Activated CD8-positive, alpha-beta memory T cell treated with anti-CD3 and anti-CD28 coated beads for 4 hours (primary cell): Measurements from ENCODE around the gene CLIC6.

Experiments
- DNase-seq, 2 donors: peaks; one replicate each; pipeline ENCODE4 v3.0.0-alpha.2; 2020; ENCODE audit warnings: low read depth in 2 of 2

CLIC6 gene

DNA sequence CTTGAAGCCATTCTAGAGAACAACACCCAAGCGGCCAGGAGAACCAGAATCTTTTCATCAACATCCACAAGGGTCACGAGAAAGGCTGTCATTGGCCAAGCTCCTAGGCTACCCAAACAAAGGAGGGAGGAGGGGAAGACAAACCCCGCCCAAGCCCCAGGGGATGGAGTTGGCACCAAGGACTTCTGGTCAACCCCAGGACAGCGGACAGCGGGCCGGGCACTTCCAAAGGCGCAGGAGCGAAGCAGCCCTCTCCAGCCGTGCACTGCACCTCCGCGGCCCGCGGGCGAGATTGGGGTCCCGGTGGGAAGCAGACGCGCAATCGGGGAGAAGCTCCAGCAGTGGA lies at the start of gene CLIC6:
Gene CLIC6 (plus strand): TSS at position 192 of the 346 bp plus-strand sequence. CDS start 395 bp downstream, outside the sequence.
- DNase-seq, result no peak

DNA sequence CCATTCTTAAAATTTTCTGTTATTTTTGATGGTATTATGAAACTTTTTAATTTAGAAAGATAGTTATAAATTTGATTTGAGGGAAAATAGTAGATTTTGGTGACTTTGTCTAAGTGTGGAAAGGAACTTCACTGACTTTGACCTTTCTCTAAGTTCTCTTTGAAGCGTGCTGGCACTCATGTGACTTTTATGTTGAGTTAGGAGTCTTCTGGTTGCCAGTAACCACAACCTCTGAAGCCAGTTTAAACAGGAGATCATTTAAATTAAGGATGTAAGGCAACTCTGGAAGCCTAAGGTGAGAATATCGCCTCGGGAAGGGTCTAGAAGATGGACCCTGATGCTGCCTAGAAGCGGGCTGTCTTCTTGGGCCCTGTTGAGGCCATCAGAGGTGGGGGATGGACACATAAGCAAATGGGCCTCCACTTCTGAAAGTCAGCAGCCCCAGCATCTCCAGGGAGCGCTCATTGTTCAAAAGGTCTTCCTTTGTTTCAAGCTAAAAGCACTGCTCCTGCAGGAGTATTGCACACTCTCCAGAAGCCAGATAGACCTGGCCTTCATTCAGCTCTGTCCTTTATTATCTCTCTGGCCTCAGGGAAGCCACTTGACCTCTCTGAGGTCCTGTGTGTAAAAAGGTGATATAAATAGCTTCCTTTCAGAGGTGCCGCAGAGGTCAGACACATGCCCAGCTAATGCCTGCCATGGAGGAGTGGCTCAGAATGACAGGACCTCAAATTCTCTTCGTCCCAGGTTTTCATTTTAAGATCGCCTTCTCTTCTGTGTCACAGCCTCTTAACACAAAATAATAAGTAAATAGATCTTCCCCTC lies 48.7 kb upstream of the CLIC6 start:
- DNase-seq, result no peak

DNA sequence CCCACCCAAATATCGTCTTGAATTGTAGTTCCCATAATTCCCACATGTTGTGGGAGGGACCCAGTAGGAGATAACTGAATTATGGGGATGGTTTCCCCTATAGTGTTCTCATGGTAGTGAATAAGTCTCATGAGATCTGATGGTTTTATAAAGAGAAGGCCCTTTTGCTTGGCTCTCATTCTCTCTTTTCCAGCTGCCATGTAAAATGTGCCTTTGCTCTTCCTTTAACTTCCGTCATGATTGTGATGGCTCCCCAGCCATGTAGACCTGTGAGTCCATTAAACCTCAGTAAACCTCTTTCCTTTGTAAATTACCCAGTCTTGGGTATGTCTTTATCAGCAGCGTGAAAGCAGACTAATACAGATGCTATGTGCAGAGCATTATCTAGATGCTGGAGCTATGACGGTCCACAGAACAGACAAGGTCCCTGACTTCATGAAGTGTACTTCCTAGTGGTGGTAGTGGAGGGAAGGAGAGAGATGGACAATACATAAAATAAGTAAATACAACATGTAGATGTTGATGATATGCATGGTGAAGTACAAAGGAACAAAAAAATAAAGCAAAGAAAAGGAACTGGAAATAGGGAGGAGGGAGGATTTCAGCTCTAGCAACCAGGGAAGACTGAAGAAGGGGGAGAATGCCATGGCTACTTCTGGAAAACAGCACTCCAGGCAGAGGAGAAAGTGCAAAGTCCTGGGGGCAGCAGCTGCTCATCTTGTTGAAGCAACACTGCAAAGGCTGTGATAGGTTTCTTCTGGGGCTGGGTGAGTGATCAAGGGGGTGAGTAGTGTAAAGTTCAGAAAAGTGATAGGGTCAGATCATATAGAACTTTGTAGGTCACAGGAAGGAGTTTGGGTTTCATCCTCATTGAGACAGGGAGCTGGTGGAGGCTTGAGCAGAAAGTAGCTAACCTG lies 47.1 kb upstream of the CLIC6 start:
- no peak for DNase-seq

DNA sequence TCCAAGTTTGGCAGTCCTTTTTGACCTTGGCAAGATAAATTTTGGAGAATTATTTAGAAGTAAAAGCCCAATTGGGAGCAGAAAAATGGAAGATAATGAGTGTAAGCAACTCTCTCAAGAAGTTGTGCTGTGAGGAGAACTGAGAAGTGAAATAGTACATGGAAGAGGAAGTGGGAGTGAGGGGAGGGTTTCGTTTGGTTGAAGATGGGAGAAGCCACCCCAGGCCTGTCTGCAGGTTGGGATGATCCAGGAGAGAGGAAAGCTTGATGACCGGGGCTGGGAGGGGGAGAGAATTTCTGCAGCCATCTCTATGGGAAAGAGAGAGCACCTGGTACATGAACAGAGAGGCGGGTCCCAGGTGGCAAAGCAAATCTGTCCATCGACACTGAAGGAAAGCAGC lies 45.3 kb upstream of the CLIC6 start:
- no peak for DNase-seq

DNA sequence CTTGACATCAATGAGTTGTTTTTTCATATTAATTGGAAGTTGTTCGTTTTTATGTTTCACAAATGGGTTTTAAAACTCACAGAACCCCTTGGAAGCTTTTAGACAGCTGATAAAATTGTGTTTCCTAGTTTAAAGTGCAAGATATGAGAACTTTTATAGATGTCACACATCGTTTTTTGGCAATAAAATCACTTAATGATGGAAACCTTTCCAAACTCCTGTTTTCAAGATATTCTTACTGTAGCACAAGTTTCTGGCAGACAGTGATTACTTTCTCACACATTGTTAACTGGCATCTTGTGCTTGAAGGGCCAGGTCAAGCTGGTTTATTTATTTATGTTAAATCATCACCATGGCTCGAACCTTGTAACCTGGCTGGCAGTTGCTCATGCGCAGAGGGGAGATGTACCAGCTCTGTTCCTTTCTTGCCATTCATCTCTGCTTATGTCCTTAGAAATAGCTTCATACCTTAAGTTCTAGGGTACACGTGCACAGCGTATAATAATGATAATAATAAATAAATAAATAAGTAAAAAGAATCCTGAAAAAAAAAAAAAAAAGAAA lies 43.7 kb upstream of the CLIC6 start:
- no peak for DNase-seq

DNA sequence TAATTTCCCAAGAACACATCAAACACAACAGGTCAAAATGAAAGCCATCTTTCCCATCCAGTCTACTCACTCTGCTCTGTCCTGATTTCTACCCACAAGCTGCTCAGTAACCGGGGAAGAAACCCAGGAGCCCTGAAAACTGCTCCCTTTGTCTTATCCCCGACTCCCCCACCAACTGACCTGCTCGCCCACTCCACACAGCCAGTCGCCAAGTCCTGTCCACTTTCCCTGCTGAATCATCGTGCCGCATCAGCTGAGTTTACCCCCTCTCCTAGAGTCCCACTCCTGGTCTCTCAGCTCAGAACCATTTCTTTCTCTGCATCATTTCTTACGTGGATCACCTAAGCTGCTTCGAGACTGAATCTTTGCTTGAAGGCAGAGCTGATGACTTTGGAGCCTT lies 42.7 kb upstream of the CLIC6 start:
- DNase-seq, result no peak

DNA sequence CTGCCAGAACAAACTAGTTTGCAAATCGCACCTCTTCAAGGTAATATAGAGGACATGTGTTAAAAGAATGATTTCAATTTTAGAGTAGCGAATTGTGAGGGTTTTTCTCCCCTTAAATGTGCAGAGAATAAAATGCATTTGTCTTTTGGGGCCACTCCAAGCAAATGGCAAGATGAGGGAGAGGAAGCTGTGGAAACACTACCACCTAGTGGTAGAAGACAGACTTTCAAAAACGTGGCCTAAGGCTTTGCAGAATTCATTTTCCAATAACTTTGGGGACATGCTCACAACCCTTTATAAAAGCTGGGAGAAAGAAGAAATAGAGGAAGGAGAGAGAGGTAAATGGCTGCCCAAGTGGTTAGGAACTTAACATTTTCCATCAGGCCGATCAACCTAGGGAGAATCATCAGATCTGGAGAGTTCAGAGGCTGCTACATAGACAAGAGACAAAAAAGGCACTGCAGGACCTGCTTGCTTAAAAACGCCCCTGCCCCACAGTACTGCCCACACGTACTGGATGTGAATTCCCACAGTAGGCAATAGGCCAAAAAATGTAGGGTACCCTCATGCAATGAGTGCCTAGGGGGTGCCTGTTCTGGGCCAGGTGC lies 38.2 kb upstream of the CLIC6 start:
- DNase-seq, result no peak

DNA sequence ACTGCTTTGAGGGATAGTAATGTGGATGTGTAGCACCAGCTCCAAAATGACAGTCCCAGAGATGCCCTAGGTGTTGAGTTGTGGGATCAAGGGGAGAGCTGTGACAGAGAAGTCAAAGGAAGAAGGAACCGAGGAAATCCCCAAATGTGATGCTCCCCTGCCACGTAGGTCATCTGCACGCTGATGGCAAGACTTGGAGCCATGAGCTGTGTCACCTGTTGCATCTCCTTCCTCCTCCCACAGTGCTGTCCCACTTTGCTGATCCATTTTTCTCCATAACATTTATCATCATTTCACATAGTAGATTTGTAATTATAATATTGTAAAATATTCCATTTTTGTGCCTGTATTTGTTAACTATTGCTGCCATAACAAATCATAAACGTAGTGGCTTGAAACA lies 36.3 kb upstream of the CLIC6 start:
- no peak for DNase-seq

DNA sequence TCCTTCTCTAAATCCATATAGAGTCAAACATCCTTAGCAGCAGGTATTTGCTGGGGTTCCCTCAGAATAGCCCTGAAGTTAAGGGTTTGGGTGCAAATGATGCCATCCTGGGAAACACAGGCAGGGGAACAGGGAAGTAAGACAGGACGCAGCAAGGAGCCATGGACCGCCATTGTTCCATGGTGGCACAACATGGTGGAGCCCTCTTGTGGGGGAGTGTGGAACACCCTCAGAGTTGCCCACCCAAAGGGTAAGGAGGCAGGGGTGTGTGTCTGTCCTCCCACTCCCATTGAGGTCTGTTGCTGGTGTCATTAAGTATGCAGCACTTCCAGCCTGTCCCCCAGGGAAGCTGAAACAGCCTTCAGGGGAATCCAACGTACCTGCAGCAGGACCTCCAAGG lies 33.5 kb upstream of the CLIC6 start:
- DNase-seq, result no peak

DNA sequence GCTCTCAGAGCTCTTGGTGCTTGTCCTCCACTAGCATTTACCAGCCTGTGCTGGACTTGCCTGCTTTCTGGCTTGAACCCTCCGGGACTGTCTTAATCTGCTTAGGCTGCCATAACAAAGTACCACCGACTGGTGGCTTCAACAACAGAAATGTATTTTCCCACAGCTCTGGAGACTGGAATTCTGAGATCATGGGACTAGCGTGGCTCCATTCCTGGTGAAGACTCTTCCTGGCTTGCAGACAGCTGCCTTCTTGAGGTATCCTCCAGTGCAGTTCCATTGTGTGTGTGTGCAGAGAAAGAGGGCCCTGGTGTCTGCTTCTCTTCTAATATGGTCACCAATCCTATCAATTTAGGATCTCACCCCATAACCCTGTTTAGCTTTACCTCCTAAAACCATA lies 31.8 kb upstream of the CLIC6 start:
- DNase-seq, result no peak

DNA sequence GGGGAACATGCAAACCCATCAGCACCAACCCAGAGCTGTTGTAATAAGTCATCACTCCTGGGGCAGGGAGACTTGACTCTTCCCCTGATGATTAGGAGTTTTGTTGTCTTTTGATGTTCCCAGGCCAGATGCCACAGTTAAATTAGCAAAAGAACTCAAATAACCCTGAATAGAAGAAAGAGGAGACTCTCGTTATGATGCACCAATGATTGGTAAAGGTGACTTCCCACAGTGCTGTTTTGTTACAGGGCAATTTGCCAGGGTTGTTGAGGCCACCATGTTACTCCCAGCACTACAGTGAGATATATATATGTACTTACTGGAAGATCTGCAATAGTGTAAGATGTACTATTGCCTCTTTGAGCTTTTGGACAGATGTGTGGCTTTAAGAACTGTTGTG lies 29.5 kb upstream of the CLIC6 start:
- no peak for DNase-seq

DNA sequence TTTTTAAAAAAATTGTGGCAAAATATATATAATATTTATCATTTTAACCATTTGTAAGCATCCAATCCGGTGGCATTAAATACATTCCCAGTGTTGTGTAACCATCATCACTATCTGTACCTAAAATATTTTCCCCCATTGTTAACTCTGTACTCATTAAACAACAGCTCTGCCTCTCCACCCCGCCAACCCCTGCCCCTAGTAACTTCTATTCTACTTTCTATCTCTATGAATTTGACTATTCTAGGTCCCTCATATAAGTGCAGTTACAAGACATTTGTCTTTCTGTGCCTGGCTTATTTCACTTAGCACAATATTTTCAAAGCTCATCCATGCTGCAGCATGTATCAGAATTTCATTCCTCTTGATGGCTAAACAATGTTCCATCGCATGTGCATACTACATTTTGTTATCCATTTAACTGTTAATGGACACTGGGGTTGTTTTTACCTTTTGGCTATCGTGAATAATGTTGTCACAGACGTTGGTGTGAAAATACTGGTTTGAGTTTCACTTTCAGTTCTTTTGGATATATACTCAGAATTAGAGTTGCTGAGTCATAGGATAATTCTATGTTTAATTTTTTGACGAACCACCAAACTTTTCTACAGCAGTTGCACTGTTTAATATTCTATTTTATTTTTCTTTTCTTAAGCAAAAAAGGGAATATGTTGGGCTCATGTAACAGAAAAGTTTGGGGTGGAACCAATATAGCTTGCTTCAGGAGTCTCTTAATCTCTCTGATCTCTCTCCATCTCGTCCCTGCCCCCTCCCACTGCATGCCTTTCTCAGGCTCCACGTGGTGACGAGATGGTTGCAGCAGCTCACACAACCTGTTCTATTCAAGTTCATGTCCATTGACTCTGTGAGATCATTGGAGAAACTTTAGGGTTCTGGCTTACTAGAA lies 28.7 kb upstream of the CLIC6 start:
- no peak for DNase-seq

DNA sequence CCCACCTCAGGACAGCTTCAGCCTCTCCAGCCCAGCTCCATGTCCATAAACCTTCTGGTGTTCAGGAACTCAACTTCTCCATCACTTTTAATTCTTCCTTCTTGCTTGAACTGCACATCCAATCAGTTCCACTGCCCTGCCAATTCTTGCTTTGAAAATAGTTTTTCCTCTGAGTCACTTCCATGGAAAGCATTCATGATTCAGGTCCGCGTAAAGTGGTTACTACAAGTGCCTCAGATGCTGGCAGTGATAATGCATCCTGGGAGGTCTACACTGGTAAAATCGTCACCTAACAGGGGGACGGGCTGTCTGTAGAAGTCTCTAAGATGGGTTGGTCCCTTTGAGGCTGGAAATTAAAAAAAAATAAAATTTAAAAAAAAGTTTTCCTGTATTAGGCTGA lies 27.9 kb upstream of the CLIC6 start:
- no peak for DNase-seq

DNA sequence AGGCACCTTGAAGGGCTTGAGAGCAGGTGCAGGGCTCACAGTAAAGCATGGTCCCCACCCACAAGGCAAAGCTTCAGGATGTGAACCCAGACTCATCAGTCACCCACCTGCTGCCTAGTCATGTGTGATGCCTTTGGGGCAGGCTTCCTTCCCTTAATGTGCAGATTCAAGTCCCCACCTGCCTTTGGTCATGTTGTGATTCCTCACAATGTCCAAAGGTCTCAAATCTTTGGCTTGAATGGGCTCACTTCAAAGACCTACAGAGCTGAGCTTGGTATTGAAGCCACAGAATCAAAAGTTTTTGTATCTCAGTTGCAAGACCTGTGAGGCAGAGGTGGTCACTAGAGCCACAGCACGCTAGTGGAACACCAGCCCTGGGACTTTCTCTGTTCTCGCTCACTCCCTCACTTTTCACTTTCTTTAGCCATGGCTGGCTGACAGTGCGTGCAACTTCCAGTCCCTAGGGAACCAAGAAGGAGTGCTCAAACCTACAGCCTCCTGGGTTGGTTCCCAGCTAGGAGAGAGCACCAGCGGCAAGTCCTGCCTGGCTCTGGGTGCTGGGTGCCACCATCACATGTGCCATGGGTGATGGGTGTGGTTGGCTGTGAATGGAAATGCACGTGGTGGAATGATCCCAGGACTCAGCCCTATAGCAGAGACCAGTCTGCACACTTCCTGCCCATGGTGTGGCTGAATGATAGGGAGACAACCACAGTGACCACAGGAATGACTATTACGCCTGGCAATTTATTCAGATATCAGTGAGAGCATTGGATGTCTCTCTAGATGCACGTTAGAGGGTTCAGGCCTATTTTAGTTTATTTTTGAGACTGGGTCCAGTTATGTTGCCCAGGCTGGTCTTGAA lies 26.4 kb upstream of the CLIC6 start:
- DNase-seq, result no peak

DNA sequence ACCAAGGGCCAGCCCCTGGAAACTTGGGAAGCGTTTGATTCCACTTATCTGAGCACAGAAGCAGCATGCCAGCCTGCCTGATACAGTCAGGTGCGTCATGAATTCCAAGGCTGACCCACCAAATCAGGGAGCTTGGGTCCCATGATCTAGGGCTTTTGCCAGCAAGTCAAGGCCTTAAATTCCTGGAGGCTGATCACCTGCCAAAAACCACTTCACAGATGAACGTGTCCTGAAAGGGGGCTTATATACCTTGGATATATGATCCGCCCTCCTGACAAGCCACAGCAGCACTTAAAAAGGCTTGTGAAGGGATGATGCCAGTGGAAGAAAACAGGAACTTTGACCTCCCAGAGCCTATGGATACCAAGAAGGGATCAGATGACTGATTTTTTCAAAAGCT lies 24.0 kb upstream of the CLIC6 start:
- DNase-seq, result no peak

DNA sequence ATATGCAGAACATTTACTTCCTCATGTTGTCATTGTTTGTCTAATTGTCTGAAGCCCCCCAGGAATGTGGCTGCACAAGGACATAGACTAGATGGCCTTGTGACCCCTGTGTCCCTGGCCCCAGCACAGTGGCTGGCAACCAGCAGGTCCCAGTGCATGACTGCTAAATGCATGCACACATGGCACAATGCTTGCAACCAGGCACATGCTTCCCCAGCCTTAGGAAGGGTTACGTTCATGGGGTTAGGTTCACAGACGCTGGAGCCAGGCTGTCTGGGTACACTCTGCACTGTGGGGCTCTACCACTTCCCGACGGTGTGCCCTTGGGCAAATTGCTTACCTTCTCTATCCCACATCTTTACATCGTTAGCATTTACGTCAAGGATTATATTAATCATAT lies 21.2 kb upstream of the CLIC6 start:
- no peak for DNase-seq

DNA sequence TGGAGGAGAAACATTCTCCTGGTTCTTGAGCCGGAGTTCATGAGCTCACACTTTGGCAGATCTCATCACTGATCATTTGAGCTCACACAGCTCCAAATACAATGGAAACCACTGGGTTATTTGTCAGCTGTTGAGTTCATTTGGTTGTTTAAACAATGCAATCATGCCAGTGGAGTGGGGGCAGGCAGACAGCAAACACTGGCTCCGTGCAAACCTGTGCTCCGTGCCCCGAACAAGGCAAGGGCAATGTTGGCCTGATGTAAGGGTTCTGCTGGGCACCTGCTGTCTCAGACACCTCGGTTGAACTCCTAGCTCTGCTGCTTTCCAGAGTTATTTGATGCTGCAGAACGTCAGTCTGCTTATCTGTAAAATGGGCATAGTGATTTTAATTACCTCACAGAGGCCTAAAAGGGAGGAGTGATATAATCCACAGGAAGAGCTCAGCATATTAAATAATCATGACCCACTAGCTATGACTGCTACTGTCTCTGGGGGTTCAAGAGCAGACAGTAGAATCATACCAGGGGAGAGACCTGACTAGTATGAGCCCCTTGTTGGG lies 20.0 kb upstream of the CLIC6 start:
- no peak for DNase-seq

DNA sequence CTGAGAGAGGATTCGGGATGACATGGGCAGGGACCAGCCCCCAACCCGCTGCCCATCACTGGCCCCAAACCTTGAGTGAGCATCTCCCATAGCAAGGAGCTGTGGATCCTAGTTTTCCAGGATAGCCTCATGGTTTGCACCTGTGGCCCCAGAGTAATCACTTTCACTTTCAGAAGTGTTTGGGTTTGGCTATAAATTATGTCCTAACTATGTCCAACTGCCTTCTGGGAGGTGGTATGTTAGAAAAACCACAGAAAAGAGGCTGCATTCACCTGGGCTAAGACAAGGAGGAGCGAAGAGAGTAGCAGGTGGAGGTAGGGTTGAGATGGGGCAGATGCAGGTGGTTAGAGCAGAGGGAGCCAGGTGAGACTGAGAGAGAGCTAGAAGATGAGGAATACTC lies 19.4 kb upstream of the CLIC6 start:
- no peak for DNase-seq

DNA sequence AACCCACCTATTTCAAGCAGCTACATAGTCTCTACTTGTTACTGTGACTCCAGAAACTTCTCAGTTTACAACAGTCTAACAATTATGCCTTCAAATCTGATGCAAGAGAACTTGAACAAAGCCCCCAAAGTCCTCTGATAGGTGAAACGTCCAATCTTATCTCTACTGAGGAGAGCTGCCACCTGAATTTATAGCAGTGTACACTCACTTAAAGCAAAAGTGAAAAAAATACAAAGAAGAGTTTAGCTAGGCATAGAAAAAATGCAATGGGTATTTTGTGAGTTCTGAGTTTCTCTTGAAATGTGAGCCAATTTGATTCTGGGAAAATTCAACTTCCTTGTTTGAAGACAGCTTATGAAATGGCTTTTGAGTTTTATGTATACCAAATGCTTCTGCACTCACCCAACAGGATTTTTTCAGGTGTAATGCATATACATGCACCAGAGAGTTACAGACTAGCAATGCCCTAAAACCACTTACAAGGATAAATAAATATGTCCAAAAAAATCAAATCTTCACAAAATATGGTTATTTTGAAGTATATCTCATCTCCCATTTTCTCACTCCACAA lies 17.8 kb upstream of the CLIC6 start:
- no peak for DNase-seq

DNA sequence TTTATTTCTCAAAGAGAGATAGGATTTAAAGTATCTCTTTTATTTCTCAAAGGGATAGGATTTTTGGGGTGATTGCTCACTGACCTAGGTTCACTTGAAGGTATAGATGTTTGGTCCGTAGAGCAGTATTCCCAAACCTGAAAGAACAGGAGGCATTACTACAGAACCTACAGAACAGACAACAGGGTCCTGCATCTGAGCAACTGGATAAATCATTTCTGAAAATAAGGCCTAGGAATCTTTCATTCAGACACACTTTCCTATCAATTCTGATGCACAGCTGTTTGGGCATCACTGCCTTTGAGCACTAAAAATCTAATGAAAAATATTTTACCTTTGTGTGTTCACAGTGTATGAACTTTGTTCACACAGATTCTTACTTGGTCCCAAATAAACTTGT lies 17.2 kb upstream of the CLIC6 start:
- DNase-seq, result no peak
